SK-N-MC (cell line): ENCODE results near the gene ZNF324.

Source experiments
- DNase-seq: peaks from one replicate; pipeline ENCODE4 v3.0.0-alpha.2; 2011; ENCODE audit warnings: low read depth, low spot score
- H3K27ac ChIP-seq: fragments of 200-600 bp; sonication (generic); 2 replicates; pipeline ENCODE4 v1.5.1; 2016; ENCODE audit warnings: mixed run types
- H3K36me3 ChIP-seq: fragments of 200-600 bp; sonication (generic); 2 replicates; pipeline ENCODE4 v1.6.1; 2017; ENCODE audit warnings: antibody characterized with exemption, low read length, mixed read lengths; ENCODE audit not compliant: insufficient read depth
- H3K4me3 ChIP-seq: fragments of 200-600 bp; sonication (generic); 2 replicates; pipeline ENCODE4 v1.5.1; 2016
- H3K9ac ChIP-seq: fragments of 200-600 bp; sonication (generic); 2 replicates; pipeline ENCODE4 v1.8.0; 2017; ENCODE audit warnings: mixed run types, mixed read lengths; ENCODE audit not compliant: insufficient read length
- H3K9me3 ChIP-seq: fragments of 200-600 bp; sonication (generic); 2 replicates; pipeline ENCODE4 v1.6.1; 2017; ENCODE audit warnings: low read depth, mild to moderate bottlenecking, antibody characterized with exemption, low read length, moderate library complexity, mixed read lengths
- EZH2 ChIP-seq: fragments of 200-600 bp; sonication (generic); IDR thresholded peaks from one replicate; pipeline ENCODE4 v1.6.1; 2017; ENCODE audit warnings: antibody characterized with exemption
- FOXP2 ChIP-seq: optimal IDR thresholded peaks from 2 replicates; pipeline ENCODE3; 2011; ENCODE audit warnings: mild to moderate bottlenecking, moderate library complexity; ENCODE audit not compliant: insufficient read depth; ENCODE audit errors: extremely low read length, control extremely low read depth
- POLR2AphosphoS5 ChIP-seq: IDR thresholded peaks from 2 replicates; pipeline ENCODE4 v1.6.1; 2012; ENCODE audit warnings: mild to moderate bottlenecking, low read depth, low read length, borderline replicate concordance

The ZNF324 gene

GRCh38 chr19:58516964-58517833 is 50.3 kb downstream of the ZNF324 start:
- Histone ChIP-seq H3K9ac (no peak overlapping the region), H3K27ac (no peak overlapping the region), H3K9me3 (no peaks in the 10 kb centered on the region), H3K36me3 (peaks cover 14% of the 10 kb centered on the region; the same call in 1 of the 2 replicates), H3K4me3 (no peak overlapping the region)
- TF ChIP-seq FOXP2 = no peak
- no peak for TF ChIP-seq EZH2
- no peak for TF ChIP-seq POLR2AphosphoS5
- DNase-seq = no peak

DNA sequence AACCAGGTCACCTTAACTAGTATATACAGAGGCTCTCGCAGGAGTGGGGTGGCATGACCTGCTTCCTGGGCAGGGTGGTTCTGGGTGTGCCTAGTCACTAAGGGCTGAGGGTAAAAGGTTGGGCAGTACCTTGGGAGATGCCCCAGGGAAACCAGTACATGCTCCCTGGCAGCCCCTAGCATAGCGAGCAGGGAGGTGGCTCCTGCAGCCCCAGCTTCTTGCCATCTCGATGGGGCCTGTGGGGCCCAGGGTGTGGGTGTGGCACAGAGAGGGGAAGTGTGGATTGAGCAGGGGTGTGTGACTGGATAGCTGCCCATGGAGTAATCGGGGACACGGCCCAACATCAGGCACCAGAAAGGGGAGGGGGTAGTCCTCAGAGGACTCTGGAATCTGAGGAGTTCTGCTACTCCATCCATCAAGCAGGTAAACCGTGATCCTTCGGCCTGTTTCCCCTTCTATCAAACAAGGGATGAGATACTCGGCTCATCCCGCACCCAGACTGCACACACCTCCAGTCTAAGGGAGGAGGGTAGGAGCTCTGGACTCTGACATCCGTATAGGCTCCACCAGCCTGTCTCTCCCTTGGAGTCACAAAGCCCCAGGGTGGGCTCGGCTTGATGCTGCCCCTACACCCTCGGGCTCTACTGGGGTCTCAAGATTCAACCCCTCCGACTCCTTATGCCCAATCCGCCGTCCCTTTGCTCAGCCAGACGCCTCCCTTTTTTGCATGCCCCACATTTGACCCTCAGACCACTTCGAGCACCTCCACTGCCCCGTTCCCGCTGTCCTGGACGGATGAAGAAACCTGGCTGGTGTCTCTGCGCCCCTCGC is 51.6 kb downstream of the ZNF324 start:
- no peak for DNase-seq
- TF ChIP-seq FOXP2 (no peak), EZH2 (no peak), POLR2AphosphoS5 (no peak; the same call in 1 of the 2 replicates)
- Histone ChIP-seq H3K36me3 (peaks cover 14% of the 10 kb centered on the region; the same call in 1 of the 2 replicates), H3K9ac (peak overlapping the region; percentile 97), H3K27ac (peak overlapping the region; percentile 95), H3K4me3 (peak overlapping the region; percentile 97), H3K9me3 (no peaks in the 10 kb centered on the region)

DNA sequence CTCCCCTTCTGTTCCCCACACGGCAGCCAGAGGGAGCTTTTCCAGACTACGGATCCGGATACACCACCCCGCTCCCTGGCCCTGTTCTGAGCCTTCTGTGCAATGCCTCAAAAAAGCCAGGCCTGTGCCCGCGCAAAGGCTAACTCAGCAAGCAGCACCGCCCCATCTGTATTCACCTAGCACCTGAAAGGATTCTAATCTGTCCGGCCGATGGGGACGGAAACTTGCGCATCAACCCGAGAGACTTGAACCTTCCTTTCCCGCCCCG is 52.1 kb downstream of the ZNF324 start:
- no peak for DNase-seq
- peak overlapping the region; percentile 95 for H3K27ac ChIP-seq

DNA sequence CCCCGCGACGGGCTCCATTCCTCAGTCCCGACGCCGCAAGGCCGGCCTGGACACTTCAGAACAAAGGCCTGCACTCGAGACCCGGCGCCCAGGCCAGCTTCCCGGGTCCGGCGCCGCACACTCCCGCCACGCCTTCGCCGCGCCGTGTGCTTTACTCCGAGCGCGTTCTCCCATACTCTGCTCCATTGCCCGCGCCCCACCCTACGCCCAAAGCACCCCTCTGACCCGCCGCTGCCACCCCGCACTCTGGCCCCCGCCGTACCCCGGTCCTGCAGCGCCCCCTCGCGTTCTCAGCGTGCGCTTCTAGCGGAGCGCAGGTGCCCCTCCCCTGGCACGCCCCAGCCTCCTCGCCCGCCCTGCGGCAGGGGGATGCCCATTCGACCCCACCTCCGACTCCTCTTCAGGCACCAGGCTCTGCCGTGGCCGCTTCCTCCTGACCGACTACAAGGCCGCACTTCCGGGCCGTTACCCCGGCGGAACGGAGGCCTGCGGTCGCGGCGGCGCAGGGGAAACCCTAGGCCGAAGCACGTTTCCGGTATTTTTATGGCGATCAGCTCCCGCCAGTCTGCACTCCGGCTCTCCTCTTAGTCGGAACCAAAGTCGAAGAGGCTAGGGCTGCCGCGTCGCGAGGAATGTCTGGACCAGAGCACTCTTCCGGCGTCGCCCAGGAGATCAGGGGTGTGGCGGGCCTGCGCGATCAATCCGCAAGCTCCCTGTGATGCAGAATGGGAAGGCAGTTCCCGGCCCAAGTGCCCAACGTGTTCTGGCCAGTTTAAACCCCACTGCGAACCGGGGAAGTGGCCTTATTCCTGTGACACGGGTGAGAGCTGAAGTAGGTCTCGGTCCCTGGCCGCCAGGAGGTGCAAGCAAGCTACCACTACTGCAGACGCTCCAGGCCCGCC is 52.7 kb downstream of the ZNF324 start, which contains the start of gene ZBTB45:
TSS of gene ZBTB45 (minus strand) at position 456 of the 902 bp plus-strand sequence. CDS start 2,137 bp downstream, outside the sequence.
- Histone ChIP-seq H3K36me3 (peaks cover 14% of the 10 kb centered on the region; the same call in 1 of the 2 replicates), H3K9me3 (no peaks in the 10 kb centered on the region), H3K4me3 (peak within 1 kb of the TSS; percentile 97), H3K27ac (peak within 1 kb of the TSS; percentile 95), H3K9ac (peak within 1 kb of the TSS; percentile 97)
- DNase-seq = peak; percentile 93
- TF ChIP-seq POLR2AphosphoS5 (peak; percentile 84), EZH2 (no peak), FOXP2 (peak; percentile 83)

More for the DNA sequence above, 52.1 kb downstream of the ZNF324 start:
- TF ChIP-seq POLR2AphosphoS5 = peak; percentile 35; the same call in 1 of the 2 replicates
- no peak for TF ChIP-seq EZH2
- Histone ChIP-seq H3K9me3 (no peaks in the 10 kb centered on the region), H3K9ac (peak overlapping the region; percentile 97), H3K36me3 (peaks cover 14% of the 10 kb centered on the region; the same call in 1 of the 2 replicates), H3K4me3 (peak overlapping the region; percentile 97)

DNA sequence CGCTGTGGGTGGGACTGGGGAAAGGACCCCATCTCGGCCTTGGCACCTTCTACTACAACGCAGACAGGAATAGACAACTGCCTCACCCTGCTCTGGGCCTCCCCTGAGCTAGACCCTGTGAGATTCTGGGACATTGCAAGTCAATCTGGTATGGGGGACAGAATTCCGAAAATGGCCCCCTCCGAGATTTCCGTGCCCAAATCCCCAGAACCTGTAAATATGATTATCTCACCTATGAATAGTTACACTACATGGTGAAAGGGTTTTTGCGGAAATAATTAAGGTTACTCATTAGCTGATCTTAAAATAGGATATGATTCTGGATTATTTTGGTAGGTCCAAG is 53.3 kb downstream of the ZNF324 start:
- Histone ChIP-seq H3K9me3 (no peaks in the 10 kb centered on the region), H3K9ac (peak overlapping the region; percentile 97), H3K4me3 (peak overlapping the region; percentile 97), H3K36me3 (peaks cover 14% of the 10 kb centered on the region; the same call in 1 of the 2 replicates), H3K27ac (peak overlapping the region; percentile 95)
- TF ChIP-seq FOXP2 (no peak), EZH2 (no peak), POLR2AphosphoS5 (no peak)
- no peak for DNase-seq

GRCh38 chr19:58521651-58522050 is 54.8 kb downstream of the ZNF324 start:
- no peaks in the 10 kb centered on the region for H3K9me3 ChIP-seq
- no peak for TF ChIP-seq EZH2
- peaks cover 4% of the 10 kb centered on the region; the same call in 1 of the 2 replicates for H3K36me3 ChIP-seq
- DNase-seq = no peak
- H3K27ac ChIP-seq = peak overlapping the region; percentile 17; the same call in 1 of the 2 replicates
- no peak overlapping the region for H3K4me3 ChIP-seq
- H3K9ac ChIP-seq = no peak overlapping the region

- no peak overlapping the region for H3K4me3 ChIP-seq
- TF ChIP-seq EZH2 (no peak), POLR2AphosphoS5 (no peak), FOXP2 (no peak)
- H3K27ac ChIP-seq = no peak overlapping the region
- no peak overlapping the region for H3K9ac ChIP-seq
- no peaks in the 10 kb centered on the region for H3K9me3 ChIP-seq
- H3K36me3 ChIP-seq = no peaks in the 10 kb centered on the region
- no peak for DNase-seq
Observed at GRCh38 chr19:58522709-58523108, 55.8 kb downstream of the ZNF324 start.
